H1 (cell line): ENCODE results near the gene R3HCC1L. TPM values are rescaled to one million over a fixed set of nuclear protein-coding genes. Genes with fewer than 3 reads are reported as not detected.

Experiments
- CTCF ChIA-PET: fragments of 300-600 bp; sonication (Branson Sonifier 250); formaldehyde crosslinking; loops from one replicate; lab custom pipeline; 2021; ENCODE audit not compliant: partially characterized antibody; lab: Charles Lee
- POLR2A ChIA-PET: fragments of 300-600 bp; sonication (Branson Sonifier 250); formaldehyde crosslinking; loops from one replicate; lab custom pipeline; 2021; ENCODE audit warnings: inconsistent platforms; ENCODE audit not compliant: partially characterized antibody; lab: Charles Lee
- DNase-seq, 2 experiments: peaks; one replicate each; pipeline versions ENCODE4 v3.0.0 to v3.0.0-alpha.2; 2010 to 2022; ENCODE audit warnings: low spot score in 2 of 2, low read depth in 1 of 2, mixed read lengths in 1 of 2
- FAIRE-seq: peaks from 2 replicates; lab custom pipeline; 2011; peaks lifted over from hg19 to GRCh38; lab: Jason Lieb, UNC
- H2AFZ ChIP-seq: 2 replicates; pipeline ENCODE4 v1.8.1; 2012; ENCODE audit warnings: low read length, inconsistent platforms
- H2AK5ac ChIP-seq: 2 replicates; pipeline ENCODE4 v1.6.1; 2013; ENCODE audit warnings: low read depth, low read length
- H2BK120ac ChIP-seq: replicated peaks from 2 replicates; pipeline ENCODE3; 2013; ENCODE audit warnings: low read depth, low read length, inconsistent platforms
- H2BK12ac ChIP-seq: 2 replicates; pipeline ENCODE4 v1.6.1; 2013; ENCODE audit warnings: low read depth, low read length
- H2BK15ac ChIP-seq: 2 replicates; pipeline ENCODE4 v1.6.1; 2013; ENCODE audit warnings: low read length
- H2BK20ac ChIP-seq: 2 replicates; pipeline ENCODE4 v1.6.1; 2013; ENCODE audit warnings: low read length
- H2BK5ac ChIP-seq: 2 replicates; pipeline ENCODE4 v1.6.1; 2013; ENCODE audit warnings: low read depth, low read length
- H3K14ac ChIP-seq: 2 replicates; pipeline ENCODE4 v1.6.1; 2013; ENCODE audit warnings: inconsistent platforms; ENCODE audit not compliant: insufficient read length
- H3K18ac ChIP-seq: 2 replicates; pipeline ENCODE4 v1.6.1; 2013; ENCODE audit warnings: low read length; ENCODE audit errors: extremely low read depth
- H3K23ac ChIP-seq: 2 replicates; pipeline ENCODE4 v1.6.1; 2013; ENCODE audit warnings: inconsistent platforms; ENCODE audit not compliant: insufficient read length
- H3K23me2 ChIP-seq: 2 replicates; pipeline ENCODE4 v1.6.1; 2013; ENCODE audit warnings: low read depth, low read length
- H3K27ac ChIP-seq: 2 replicates; pipeline ENCODE4 v1.6.1; 2011; ENCODE audit warnings: low read depth, low read length, inconsistent platforms
- H3K27me3 ChIP-seq, 4 experiments: replicated peaks in 1 of 4; 1 replicate in 1 of 4; 2 replicates in 3 of 4; pipeline versions ENCODE4 v1.6.1 to v1.8.1; 2011 to 2013; ENCODE audit warnings: low read length in 3 of 4, mild to moderate bottlenecking in 3 of 4, inconsistent platforms in 2 of 4, mixed read lengths in 2 of 4, moderate library complexity in 1 of 4; ENCODE audit not compliant: control insufficient read depth in 3 of 4, insufficient read depth in 3 of 4; ENCODE audit errors: extremely low read depth in 1 of 4
- H3K36me3 ChIP-seq, 4 experiments: 2 replicates each; pipeline versions ENCODE4 v1.6.1 to v1.8.1; 2011 to 2013; ENCODE audit warnings: mild to moderate bottlenecking in 4 of 4, low read length in 3 of 4, moderate library complexity in 2 of 4, control low read depth in 1 of 4, inconsistent platforms in 1 of 4; ENCODE audit not compliant: insufficient read depth in 4 of 4, control insufficient read depth in 2 of 4
- H3K4ac ChIP-seq: replicated peaks from 2 replicates; pipeline ENCODE3; 2013; ENCODE audit warnings: low read length, low read depth, mixed read lengths, inconsistent platforms; ENCODE audit not compliant: insufficient read length
- H3K4me1 ChIP-seq, 4 experiments: replicated peaks in 1 of 4; 1 replicate in 1 of 4; 2 replicates in 3 of 4; pipeline versions ENCODE4 v1.6.1 to v1.8.1; 2011 to 2013; ENCODE audit warnings: low read length in 3 of 4, inconsistent platforms in 2 of 4, mixed read lengths in 1 of 4; ENCODE audit not compliant: insufficient read depth in 4 of 4, control insufficient read depth in 3 of 4
- H3K4me2 ChIP-seq, 2 experiments: 2 replicates each; pipeline versions ENCODE4 v1.6.1 to v1.8.1; 2011 to 2013; ENCODE audit warnings: low read depth in 2 of 2, low read length in 2 of 2, control low read depth in 1 of 2, inconsistent platforms in 1 of 2, mild to moderate bottlenecking in 1 of 2; ENCODE audit not compliant: insufficient read depth in 1 of 2
- H3K4me3 ChIP-seq, 4 experiments: fragments of 200-600, 300-600 bp in 1 of 4; sonication (generic), shearing (Covaris generic), sonication (Bioruptor Twin) in 1 of 4; 2 replicates each; pipeline versions ENCODE4 v1.5.1 to v1.8.1; 2011 to 2016; ENCODE audit warnings: low read length in 4 of 4, low read depth in 3 of 4, control low read depth in 2 of 4, inconsistent platforms in 2 of 4, mild to moderate bottlenecking in 2 of 4, mixed read lengths in 1 of 4, moderate library complexity in 1 of 4; ENCODE audit not compliant: insufficient read depth in 2 of 4; ENCODE audit errors: extremely low read depth in 1 of 4
- H3K56ac ChIP-seq: replicated peaks from 2 replicates; pipeline ENCODE3; 2013; ENCODE audit warnings: low read depth, mild to moderate bottlenecking, mixed read lengths, low read length, inconsistent platforms; ENCODE audit not compliant: insufficient read length
- H3K79me1 ChIP-seq: 2 replicates; pipeline ENCODE4 v1.6.1; 2013; ENCODE audit warnings: low read depth, low read length, control low read depth
- H3K79me2 ChIP-seq, 2 experiments: 2 replicates each; pipeline versions ENCODE4 v1.6.1 to v1.8.1; 2012 to 2013; ENCODE audit warnings: low read length in 2 of 2, mild to moderate bottlenecking in 2 of 2, inconsistent platforms in 1 of 2; ENCODE audit not compliant: insufficient read depth in 2 of 2, control insufficient read depth in 1 of 2
- H3K9ac ChIP-seq, 4 experiments: replicated peaks in 1 of 4; 1 replicate in 1 of 4; 2 replicates in 3 of 4; pipeline versions ENCODE4 v1.6.1 to v1.8.1; 2011 to 2013; ENCODE audit warnings: low read depth in 3 of 4, low read length in 3 of 4, control low read depth in 2 of 4, mild to moderate bottlenecking in 2 of 4, moderate library complexity in 2 of 4, inconsistent platforms in 1 of 4; ENCODE audit errors: extremely low read depth in 1 of 4
- H3K9me3 ChIP-seq, 2 experiments: 2 replicates each; pipeline versions ENCODE4 v1.6.1 to v1.8.1; 2012 to 2013; ENCODE audit warnings: mild to moderate bottlenecking in 2 of 2, moderate library complexity in 2 of 2, control low read depth in 1 of 2, inconsistent platforms in 1 of 2, low read depth in 1 of 2, low read length in 1 of 2, mixed read lengths in 1 of 2; ENCODE audit not compliant: insufficient read depth in 2 of 2
- H4K20me1 ChIP-seq, 2 experiments: replicated peaks in 1 of 2; 2 replicates each; pipeline versions ENCODE3 to v1.8.1; 2011 to 2013; ENCODE audit warnings: inconsistent platforms in 2 of 2, low read length in 2 of 2, mild to moderate bottlenecking in 1 of 2; ENCODE audit not compliant: insufficient read depth in 2 of 2, control insufficient read depth in 1 of 2
- H4K5ac ChIP-seq: 2 replicates; pipeline ENCODE4 v1.6.1; 2013; ENCODE audit warnings: low read length, low read depth, mixed read lengths, inconsistent platforms; ENCODE audit not compliant: insufficient read length
- H4K8ac ChIP-seq: 2 replicates; pipeline ENCODE4 v1.8.0; 2013; ENCODE audit warnings: mild to moderate bottlenecking, moderate library complexity, low read length, inconsistent platforms; ENCODE audit not compliant: insufficient read depth; ENCODE audit errors: extremely low read depth
- H4K91ac ChIP-seq: replicated peaks from 2 replicates; pipeline ENCODE3; 2013; ENCODE audit warnings: low read length, mixed read lengths, inconsistent platforms; ENCODE audit not compliant: insufficient read length
- ASH2L ChIP-seq: fragments of 200-600, 300-600 bp; sonication (generic); IDR thresholded peaks from one replicate; pipeline ENCODE4 v1.7.1; 2017; ENCODE audit warnings: low read length
- CEBPB ChIP-seq: IDR thresholded peaks from 2 replicates; pipeline ENCODE4 v1.6.1; 2012; ENCODE audit warnings: low read depth, low read length
- GTF2F1 ChIP-seq: IDR thresholded peaks from 2 replicates; pipeline ENCODE4 v1.6.1; 2012; ENCODE audit warnings: low read depth, low read length, improper control_type of control experiment, borderline replicate concordance
- KDM1A ChIP-seq: fragments of 200-600, 300-600 bp; sonication (generic); IDR thresholded peaks from 2 replicates; pipeline ENCODE4 v1.7.1; 2016; ENCODE audit warnings: mild to moderate bottlenecking, low read length, borderline replicate concordance
- KDM4A ChIP-seq: IDR thresholded peaks from one replicate; pipeline ENCODE4 v1.7.1; 2012; ENCODE audit warnings: low read depth, mild to moderate bottlenecking, moderate library complexity, low read length, inconsistent platforms; ENCODE audit not compliant: severe bottlenecking
- NANOG ChIP-seq: IDR thresholded peaks from 2 replicates; pipeline ENCODE4 v1.6.1; 2011; ENCODE audit warnings: low read length, low read depth, mild to moderate bottlenecking, inconsistent platforms; ENCODE audit not compliant: insufficient read depth, poor library complexity, severe bottlenecking
- RFX5 ChIP-seq: IDR thresholded peaks from 2 replicates; pipeline ENCODE4 v1.6.1; 2011; ENCODE audit warnings: low read depth, low read length, improper control_type of control experiment, borderline replicate concordance
- RNF2 ChIP-seq: fragments of 200-900, 300-1000 bp; sonication (generic); IDR thresholded peaks from 2 replicates; pipeline ENCODE4 v1.7.1; 2016; ENCODE audit warnings: borderline replicate concordance, low read depth, mild to moderate bottlenecking, antibody characterized with exemption, low read length; ENCODE audit not compliant: poor library complexity, severe bottlenecking; ENCODE audit errors: missing control alignments
- SP1 ChIP-seq: IDR thresholded peaks from 2 replicates; pipeline ENCODE4 v1.6.1; 2011; ENCODE audit warnings: low read depth, low read length
- TAF1 ChIP-seq: IDR thresholded peaks from 2 replicates; pipeline ENCODE4 v1.6.1; 2011; ENCODE audit warnings: mild to moderate bottlenecking, low read depth, low read length
- whole genome bisulfite sequencing, 2 experiments: shearing (Covaris generic) in 1 of 2; methylation state at CpG; one replicate each; pipeline versions ENCODE4 v1.1.6 to v1.1.7; 2013 to 2015; ENCODE audit warnings: low lambda C conversion rate in 2 of 2, mixed read lengths in 2 of 2, inconsistent platforms in 1 of 2, low coverage in 1 of 2, missing lambda C conversion rate in 1 of 2; ENCODE audit not compliant: insufficient replicate concordance in 2 of 2, insufficient coverage in 1 of 2, insufficient read length in 1 of 2; ENCODE audit errors: extremely low coverage in 1 of 2, missing lambda C conversion rate in 1 of 2; 5-methylcytosine and 5-hydroxymethylcytosine counted together
- polyA plus RNA-seq, 7 experiments: library from polyadenylated mRNA; depleted of rRNA in 3 of 7; stranded (reverse) in 5 of 7; unstranded in 2 of 7; fragments of >200 nt in 5 of 7; fragments of 200-250 nt in 2 of 7; gene quantifications; 1 replicate in 5 of 7; 2 replicates in 1 of 7; 4 replicates in 1 of 7; pipeline versions ENCODE4 v1.2.1 to v1.2.3, GENCODE V29; 2011 to 2013; ENCODE audit warnings: missing spikeins in 2 of 7, mixed read lengths in 2 of 7
- total RNA-seq: library from RNA; stranded (reverse); fragmentation: NEBNext Ultra II Directional; extraction: Animal tissue kit (Norgen Biotek cat#: 25700); gene quantifications from 2 replicates; pipeline ENCODE4 v1.2.1, GENCODE V29; 2021
- TF ChIP-seq, protein P1 (sequence below): IDR thresholded peaks from 2 replicates; pipeline ENCODE4 v1.6.1; 2011; ENCODE audit warnings: low read length, improper control_type of control experiment
- TF ChIP-seq, protein P2 (sequence below): IDR thresholded peaks from 2 replicates; pipeline ENCODE4 v1.6.1; 2012; ENCODE audit warnings: inconsistent platforms

The R3HCC1L gene
- total and polyA plus RNA-seq, 2 of the 8 experiments (the other 6 are each of a cell fraction or from before 2014, with no cell fraction given): 6.9 to 13.9 TPM

DNA sequence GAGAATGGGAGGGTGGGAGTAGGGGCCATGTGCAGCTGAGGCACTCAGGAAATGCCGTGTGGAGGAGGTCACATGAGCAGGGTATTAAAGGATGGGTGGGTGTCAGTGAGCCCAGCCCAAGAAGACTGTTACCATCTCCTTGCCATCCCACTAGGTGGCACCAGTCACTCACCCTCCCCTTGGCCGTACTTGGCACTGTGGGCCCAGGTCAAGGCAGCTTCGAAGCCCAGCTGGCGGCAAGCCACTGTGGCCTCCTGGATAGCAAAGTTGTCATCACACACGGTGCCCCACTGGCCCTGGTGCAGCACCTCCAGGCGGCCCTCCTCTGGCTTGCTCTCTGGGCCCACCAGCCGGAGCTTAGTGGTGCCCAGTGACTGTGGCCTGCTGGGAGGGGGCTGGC lies 128.1 kb downstream of the R3HCC1L start:
- Histone ChIP-seq H3K79me2 (no peaks in the 10 kb centered on the region), H3K36me3 (no peaks in the 10 kb centered on the region), H2AK5ac (no peak overlapping the region), H3K23ac (no peak overlapping the region), H3K23me2 (no peaks in the 10 kb centered on the region), H3K18ac (no peak overlapping the region), H3K4me2 (no peak overlapping the region), H4K5ac (no peak overlapping the region), H2BK5ac (no peak overlapping the region), H3K9ac (no peak overlapping the region), H3K56ac (no peak overlapping the region), H2BK120ac (no peak overlapping the region), H3K9me3 (no peaks in the 10 kb centered on the region), H3K4me1 (peaks cover 0 to 2% (median 0%) of the 10 kb centered on the region in 4 experiments; a peak in 1 of 7 replicates), H3K4me3 (no peak overlapping the region), H4K20me1 (peaks cover 0 to 2% of the 10 kb centered on the region in 2 experiments), H3K79me1 (no peaks in the 10 kb centered on the region), H2AFZ (no peak overlapping the region), H2BK15ac (no peak overlapping the region), H3K4ac (no peak overlapping the region), H3K14ac (no peak overlapping the region), H3K27me3 (peaks cover 0 to 4% (median 2%) of the 10 kb centered on the region in 4 experiments; a peak in 3 of 7 replicates), H4K91ac (no peak overlapping the region), H3K27ac (no peak overlapping the region), H4K8ac (peak overlapping the region; percentile 32; the same call in 1 of the 2 replicates), H2BK12ac (no peak overlapping the region), H2BK20ac (no peak overlapping the region)
- 87% methylated on average over 7 of the region's 7 CpGs; no CpG with 5 or more reads in 1 of the 2 experiments for WGBS, 2 experiments
- DNase-seq: peak in 1 of 2 experiments; percentile 34
- ChIA-PET CTCF (interaction anchor here (0.6 to 8.3 kb wide), 29 partner anchors 9 to 220 kb away, joined by 3 to 117 read pairs (median 7); no protein-coding TSS in a partner anchor), POLR2A (interaction anchor here (1.4 to 2.0 kb wide), 2 partner anchors 9 to 47 kb away, joined by 3 to 6 read pairs; no protein-coding TSS in a partner anchor)
- FAIRE-seq: peak; percentile 65
- no peak for TF ChIP-seq KDM4A
- no peak for TF ChIP-seq ASH2L
- no peak for TF ChIP-seq KDM1A
- no peak for TF ChIP-seq TAF1
- TF ChIP-seq, protein P1, sequence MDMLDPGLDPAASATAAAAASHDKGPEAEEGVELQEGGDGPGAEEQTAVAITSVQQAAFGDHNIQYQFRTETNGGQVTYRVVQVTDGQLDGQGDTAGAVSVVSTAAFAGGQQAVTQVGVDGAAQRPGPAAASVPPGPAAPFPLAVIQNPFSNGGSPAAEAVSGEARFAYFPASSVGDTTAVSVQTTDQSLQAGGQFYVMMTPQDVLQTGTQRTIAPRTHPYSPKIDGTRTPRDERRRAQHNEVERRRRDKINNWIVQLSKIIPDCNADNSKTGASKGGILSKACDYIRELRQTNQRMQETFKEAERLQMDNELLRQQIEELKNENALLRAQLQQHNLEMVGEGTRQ: peak; percentile 57
- no peak for TF ChIP-seq GTF2F1
- TF ChIP-seq, protein P2, sequence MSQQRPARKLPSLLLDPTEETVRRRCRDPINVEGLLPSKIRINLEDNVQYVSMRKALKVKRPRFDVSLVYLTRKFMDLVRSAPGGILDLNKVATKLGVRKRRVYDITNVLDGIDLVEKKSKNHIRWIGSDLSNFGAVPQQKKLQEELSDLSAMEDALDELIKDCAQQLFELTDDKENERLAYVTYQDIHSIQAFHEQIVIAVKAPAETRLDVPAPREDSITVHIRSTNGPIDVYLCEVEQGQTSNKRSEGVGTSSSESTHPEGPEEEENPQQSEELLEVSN: peak; percentile 41
- no peak for TF ChIP-seq RNF2
- no peak for TF ChIP-seq RFX5
- TF ChIP-seq CEBPB: no peak
- TF ChIP-seq SP1: no peak
- TF ChIP-seq NANOG: no peak
